MCF 10A (cell line): ENCODE results near the gene SLC6A3. TPM values are rescaled to one million over a fixed set of nuclear protein-coding genes. Genes with fewer than 3 reads are reported as not detected.

ENCODE experiments used
- BruUV-seq: library from RNA; stranded (reverse); fragments of 400-500 nt; replicated peaks from 2 replicates; lab custom pipeline; 2021; lab: Mats Ljungman, UMichigan
- CTCF ChIA-PET: fragments of 300-600 bp; sonication (Branson Sonifier 250); formaldehyde crosslinking; extraction: SDS; loops from one replicate; lab custom pipeline; 2021; ENCODE audit warnings: antibody characterized with exemption, inconsistent platforms; lab: Yijun Ruan, JAX
- POLR2A ChIA-PET: fragments of 300-600, 350-650 bp; sonication (Branson Sonifier 250); formaldehyde crosslinking; extraction: SDS; loops from one replicate; lab custom pipeline; 2020; ENCODE audit warnings: antibody characterized with exemption, inconsistent platforms; lab: Yijun Ruan, JAX
- DNase-seq: peaks from one replicate; pipeline ENCODE4 v3.0.0-alpha.2; 2018; ENCODE audit not compliant: unreplicated experiment
- H3K27ac Mint-ChIP-seq: one replicate; pipeline ENCODE4 v1.8.0; 2022; ENCODE audit warnings: mild to moderate bottlenecking, low read depth, mixed read lengths; ENCODE audit not compliant: unreplicated experiment
- H3K27me3 Mint-ChIP-seq: one replicate; pipeline ENCODE4 v1.8.0; 2022; ENCODE audit warnings: mixed read lengths; ENCODE audit not compliant: insufficient read depth, unreplicated experiment
- H3K36me3 Mint-ChIP-seq: one replicate; pipeline ENCODE4 v1.8.0; 2022; ENCODE audit warnings: mild to moderate bottlenecking, moderate library complexity, mixed read lengths; ENCODE audit not compliant: insufficient read depth, unreplicated experiment
- H3K4me1 Mint-ChIP-seq: one replicate; pipeline ENCODE4 v1.8.0; 2022; ENCODE audit warnings: mixed read lengths; ENCODE audit not compliant: insufficient read depth, unreplicated experiment
- H3K4me3 Mint-ChIP-seq: one replicate; pipeline ENCODE4 v1.8.0; 2022; ENCODE audit warnings: mild to moderate bottlenecking, moderate library complexity, mixed read lengths; ENCODE audit not compliant: unreplicated experiment
- H3K9me3 Mint-ChIP-seq: one replicate; pipeline ENCODE4 v1.8.0; 2022; ENCODE audit warnings: mixed read lengths; ENCODE audit not compliant: unreplicated experiment
- CTCF ChIP-seq: fragments of 200-600 bp; IDR thresholded peaks from one replicate; pipeline ENCODE4 v1.8.0; 2022; ENCODE audit warnings: antibody characterized with exemption, mild to moderate bottlenecking; ENCODE audit not compliant: unreplicated experiment
- intact Hi-C: fragments of 100-400 bp; cut with micrococcal nuclease; formaldehyde crosslinking; loops from 2 replicates; pipeline ENCODE4 v1.14.1; 2022
- total RNA-seq: library from RNA; stranded (reverse); gene quantifications from 2 replicates; pipeline ENCODE4 v1.2.3, GENCODE V29; 2022

The SLC6A3 gene
- total RNA-seq, 1 experiment from 2014 or later = not detected

DNA sequence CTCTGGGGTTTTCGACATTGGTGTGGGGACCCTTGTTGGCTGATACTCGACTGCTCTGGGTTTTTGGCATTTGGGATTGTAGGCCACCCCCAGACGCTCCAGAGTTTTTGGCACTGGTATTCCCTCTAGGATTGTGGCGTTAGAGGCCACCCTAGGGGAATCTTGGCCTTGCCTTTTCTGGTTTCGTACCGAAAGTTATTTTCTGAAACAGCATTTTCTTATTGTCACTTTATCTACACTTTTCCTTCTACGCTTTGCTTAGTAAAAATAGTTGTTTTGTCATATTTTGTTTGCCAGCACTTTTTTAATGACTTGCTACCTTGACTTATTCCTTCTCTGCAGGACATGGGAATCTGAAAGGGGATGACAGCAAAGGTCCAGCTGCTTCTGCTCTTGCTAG lies 75.2 kb downstream of the SLC6A3 start:
- ChIA-PET CTCF (interaction anchor here (0.5 kb wide), 2 partner anchors 95 to 200 kb away, joined by 3 to 4 read pairs; no protein-coding TSS in a partner anchor), POLR2A (no interaction called here)
- TF ChIP-seq CTCF = no peak
- H3K36me3 Mint-ChIP-seq = no peaks in the 10 kb centered on the region
- no peaks in the 10 kb centered on the region for H3K4me1 Mint-ChIP-seq
- intact Hi-C loops = no loop called here
- no peak for DNase-seq
- no TSS peak for BruUV-seq
- H3K9me3 Mint-ChIP-seq = no peaks in the 10 kb centered on the region
- H3K27ac Mint-ChIP-seq = no peak overlapping the region
- H3K27me3 Mint-ChIP-seq = peaks cover 46% of the 10 kb centered on the region
- no peak overlapping the region for H3K4me3 Mint-ChIP-seq

DNA sequence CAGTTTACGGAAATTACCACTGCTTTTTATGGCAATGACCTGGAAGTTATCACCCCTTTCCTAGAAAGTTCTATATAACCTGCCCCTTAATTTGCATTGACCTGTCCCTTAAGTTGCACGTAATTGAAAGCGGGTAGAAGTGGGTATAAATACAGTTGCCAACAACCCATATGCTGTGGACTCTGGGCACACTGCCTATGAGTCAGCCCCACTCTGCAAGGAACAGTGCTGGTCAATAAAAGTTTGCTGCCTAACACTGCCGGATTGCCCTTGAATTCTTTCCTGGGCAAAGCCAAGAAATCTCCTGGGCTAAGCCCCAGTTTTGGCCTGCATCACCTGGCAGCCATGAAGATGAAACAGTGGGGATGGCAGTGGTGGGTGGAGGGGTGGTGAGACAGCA lies 76.5 kb downstream of the SLC6A3 start:
- no peak for DNase-seq
- no peak for TF ChIP-seq CTCF
- CTCF ChIA-PET = no interaction called here
- POLR2A ChIA-PET = no interaction called here
- Mint-ChIP-seq H3K4me3 (no peak overlapping the region), H3K4me1 (no peaks in the 10 kb centered on the region), H3K27me3 (peaks cover 56% of the 10 kb centered on the region), H3K27ac (no peak overlapping the region), H3K36me3 (no peaks in the 10 kb centered on the region), H3K9me3 (no peaks in the 10 kb centered on the region)
- intact Hi-C loops = no loop called here
- no TSS peak for BruUV-seq

GRCh38 chr5:1368236-1368635 lies 77.0 kb downstream of the SLC6A3 start:
- CTCF ChIA-PET = no interaction called here
- H3K27me3 Mint-ChIP-seq = peaks cover 56% of the 10 kb centered on the region
- no peaks in the 10 kb centered on the region for H3K36me3 Mint-ChIP-seq
- H3K9me3 Mint-ChIP-seq = no peaks in the 10 kb centered on the region
- H3K4me1 Mint-ChIP-seq = no peaks in the 10 kb centered on the region
- TF ChIP-seq CTCF = no peak
- BruUV-seq = no TSS peak
- H3K27ac Mint-ChIP-seq = no peak overlapping the region
- no peak for DNase-seq
- POLR2A ChIA-PET = no interaction called here
- intact Hi-C loops = no loop called here
- no peak overlapping the region for H3K4me3 Mint-ChIP-seq

DNA sequence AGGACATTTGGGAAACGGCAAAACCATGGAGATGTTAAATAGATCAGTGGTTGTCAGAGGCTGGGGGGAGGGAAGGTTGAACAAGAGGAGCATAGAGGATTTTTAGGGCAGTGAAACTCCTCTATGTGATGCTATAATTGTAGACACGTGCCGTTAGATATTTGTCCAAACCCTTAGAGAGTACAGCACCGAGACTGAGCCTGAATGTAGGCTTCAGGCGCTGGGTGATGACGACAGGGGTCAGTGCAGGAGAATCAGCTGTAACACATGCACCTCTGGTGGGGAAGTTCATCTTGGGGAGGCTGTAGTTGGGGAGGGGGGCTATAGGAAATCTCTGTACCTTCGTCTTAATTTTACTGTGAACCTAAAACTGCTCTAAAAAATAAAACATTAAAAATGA lies 78.1 kb downstream of the SLC6A3 start:
- Mint-ChIP-seq H3K9me3 (no peaks in the 10 kb centered on the region), H3K27me3 (peaks cover 58% of the 10 kb centered on the region), H3K27ac (no peak overlapping the region), H3K4me1 (no peaks in the 10 kb centered on the region), H3K4me3 (no peak overlapping the region), H3K36me3 (no peaks in the 10 kb centered on the region)
- DNase-seq = no peak
- ChIA-PET CTCF (no interaction called here), POLR2A (no interaction called here)
- no peak for TF ChIP-seq CTCF
- intact Hi-C loops = no loop called here
- BruUV-seq = no TSS peak
